Measurements from ENCODE around the gene SLIT3.

DNA sequence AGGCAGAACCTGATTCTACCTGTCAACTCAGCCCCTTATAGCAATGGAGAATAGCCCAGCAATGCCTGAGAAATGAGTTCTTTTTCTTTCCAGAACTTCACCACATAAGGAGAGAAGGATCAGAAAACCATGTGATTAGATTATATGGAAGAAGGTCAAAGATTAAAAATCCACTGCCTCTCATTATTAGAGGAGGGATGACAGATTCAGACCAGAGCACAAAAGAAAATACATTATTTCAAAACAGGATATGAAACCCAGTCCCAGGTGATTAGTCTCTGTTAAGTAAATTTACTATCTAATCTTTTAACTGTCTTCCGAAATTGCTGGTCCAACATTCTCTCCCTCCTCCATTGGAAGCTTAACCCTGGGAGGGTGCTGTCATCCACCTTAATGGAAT is 322.4 kb downstream of the SLIT3 start:
- TF ChIP-seq, protein P1, sequence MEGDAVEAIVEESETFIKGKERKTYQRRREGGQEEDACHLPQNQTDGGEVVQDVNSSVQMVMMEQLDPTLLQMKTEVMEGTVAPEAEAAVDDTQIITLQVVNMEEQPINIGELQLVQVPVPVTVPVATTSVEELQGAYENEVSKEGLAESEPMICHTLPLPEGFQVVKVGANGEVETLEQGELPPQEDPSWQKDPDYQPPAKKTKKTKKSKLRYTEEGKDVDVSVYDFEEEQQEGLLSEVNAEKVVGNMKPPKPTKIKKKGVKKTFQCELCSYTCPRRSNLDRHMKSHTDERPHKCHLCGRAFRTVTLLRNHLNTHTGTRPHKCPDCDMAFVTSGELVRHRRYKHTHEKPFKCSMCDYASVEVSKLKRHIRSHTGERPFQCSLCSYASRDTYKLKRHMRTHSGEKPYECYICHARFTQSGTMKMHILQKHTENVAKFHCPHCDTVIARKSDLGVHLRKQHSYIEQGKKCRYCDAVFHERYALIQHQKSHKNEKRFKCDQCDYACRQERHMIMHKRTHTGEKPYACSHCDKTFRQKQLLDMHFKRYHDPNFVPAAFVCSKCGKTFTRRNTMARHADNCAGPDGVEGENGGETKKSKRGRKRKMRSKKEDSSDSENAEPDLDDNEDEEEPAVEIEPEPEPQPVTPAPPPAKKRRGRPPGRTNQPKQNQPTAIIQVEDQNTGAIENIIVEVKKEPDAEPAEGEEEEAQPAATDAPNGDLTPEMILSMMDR (conservative IDR thresholded peaks at IDR 0.05) = no peak
- TF ChIP-seq EZH2 (IDR thresholded peaks at IDR 0.05; ENCODE audit: low read depth) = no peak

All from PC-9 (cell line).